Fibroblast of skin of right quadriceps (primary cell): ENCODE data around the gene C16orf89.

Source experiments
- DNase-seq: peaks from one replicate; pipeline ENCODE4 v3.0.0-alpha.2; 2013

The C16orf89 gene

DNA sequence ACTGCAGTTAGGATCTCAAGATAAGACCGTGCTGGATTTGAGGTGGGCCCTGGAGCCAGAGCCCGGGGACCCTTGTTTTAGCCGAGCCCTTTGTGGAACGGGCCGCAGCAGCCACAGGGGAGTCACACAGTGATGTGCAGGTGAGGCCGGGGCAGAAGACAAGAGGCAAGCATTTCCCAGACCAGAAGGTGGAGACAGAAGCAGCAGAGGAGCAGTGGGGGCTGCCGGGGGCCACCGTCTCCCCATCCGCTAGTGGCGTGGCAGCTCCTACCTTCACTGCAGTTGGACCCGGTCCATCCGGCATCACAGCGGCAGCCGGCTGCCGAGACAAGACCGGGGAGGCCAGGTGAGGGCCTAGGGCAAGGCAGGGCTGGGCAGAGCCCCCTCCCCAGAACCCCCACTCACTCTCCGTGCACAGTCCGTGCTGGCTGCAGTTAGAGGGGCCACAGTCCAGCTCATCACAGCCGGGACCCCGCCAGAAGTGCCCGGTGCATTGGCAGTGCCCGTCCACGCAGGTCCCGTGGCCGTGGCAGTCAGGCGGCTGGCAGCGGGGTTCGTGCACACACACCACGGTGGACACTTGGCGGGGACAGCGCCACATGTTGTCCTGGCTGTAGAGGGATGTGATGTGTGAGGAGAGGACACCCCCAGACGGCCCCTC is 38.1 kb downstream of the C16orf89 start:
- DNase-seq: no peak

GRCh38 chr16:5027086-5027485 is 38.7 kb downstream of the C16orf89 start:
- no peak for DNase-seq

- no peak for DNase-seq
Observed at GRCh38 chr16:5026664-5027063, 39.1 kb downstream of the C16orf89 start.

DNA sequence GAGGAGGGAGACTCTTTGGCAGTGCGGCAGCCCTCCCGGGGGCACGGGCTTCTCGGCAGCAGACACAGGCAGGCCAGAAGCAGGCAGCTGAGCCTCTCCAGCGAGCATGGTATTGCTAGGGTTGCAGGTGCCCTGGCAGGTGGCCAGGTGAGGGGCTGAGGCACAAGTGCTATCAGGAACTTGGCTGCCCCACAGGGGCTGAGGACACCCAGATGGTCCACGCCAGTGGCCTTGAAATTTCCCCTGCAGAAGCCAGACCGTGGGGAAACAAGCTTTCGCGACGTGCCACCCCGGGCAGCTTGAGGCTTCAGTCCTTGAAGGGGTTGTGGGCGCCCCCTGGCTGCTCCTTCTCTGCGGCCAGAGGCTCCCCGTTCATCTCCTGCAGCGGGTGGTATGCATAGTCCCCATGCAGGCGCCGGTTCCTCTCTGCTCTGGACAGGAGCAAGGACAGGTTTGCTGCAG is 40.6 kb downstream of the C16orf89 start:
- DNase-seq: no peak

GRCh38 chr16:5024632-5025031 is 41.1 kb downstream of the C16orf89 start:
- DNase-seq: no peak

GRCh38 chr16:5022521-5022920 is 43.2 kb downstream of the C16orf89 start:
- no peak for DNase-seq

GRCh38 chr16:5020551-5020950 is 45.2 kb downstream of the C16orf89 start:
- no peak for DNase-seq

DNA sequence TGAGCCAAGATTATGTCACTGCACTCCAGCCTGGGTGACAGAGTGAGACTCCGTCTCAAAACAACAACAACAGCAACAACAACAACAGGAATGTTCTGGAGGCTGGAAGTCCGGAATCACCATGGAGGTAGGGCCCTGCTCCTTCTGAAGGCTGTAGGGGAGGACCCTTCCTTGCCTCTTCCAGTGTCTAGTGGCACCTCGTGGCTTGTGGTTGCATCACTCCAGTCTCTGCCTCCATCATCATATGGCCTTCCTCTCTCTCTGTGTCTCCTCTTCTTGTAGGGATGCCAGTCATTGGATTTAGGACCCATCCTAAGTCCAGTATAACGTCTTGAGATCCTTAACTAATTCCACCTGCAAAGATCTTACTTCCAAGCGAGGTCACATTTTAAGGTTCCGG is 46.0 kb downstream of the C16orf89 start:
- no peak for DNase-seq

DNA sequence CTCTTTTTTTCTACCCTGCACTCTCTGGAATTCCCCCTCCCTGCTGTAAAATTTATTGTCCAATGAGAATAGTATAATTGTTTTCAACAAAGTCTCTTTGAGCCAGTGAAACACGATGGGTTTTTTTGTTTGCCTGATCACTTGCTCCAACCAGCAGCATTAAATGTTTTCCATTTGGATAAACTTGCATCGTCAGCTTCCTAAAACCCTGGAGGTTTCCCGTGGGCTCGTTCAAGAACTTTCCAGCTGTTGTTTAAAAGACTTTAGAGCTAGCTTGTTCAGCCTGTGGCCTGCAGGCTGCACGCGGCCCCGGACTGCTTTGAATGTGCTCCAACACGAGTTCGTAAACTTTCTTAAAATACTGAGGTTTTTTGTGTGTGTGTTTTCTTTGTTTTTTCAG is 47.0 kb downstream of the C16orf89 start:
- no peak for DNase-seq

GRCh38 chr16:5017678-5017969 is 48.1 kb downstream of the C16orf89 start:
- no peak for DNase-seq

- no peak for DNase-seq
Observed at GRCh38 chr16:5016967-5017677, 48.6 kb downstream of the C16orf89 start.

DNA sequence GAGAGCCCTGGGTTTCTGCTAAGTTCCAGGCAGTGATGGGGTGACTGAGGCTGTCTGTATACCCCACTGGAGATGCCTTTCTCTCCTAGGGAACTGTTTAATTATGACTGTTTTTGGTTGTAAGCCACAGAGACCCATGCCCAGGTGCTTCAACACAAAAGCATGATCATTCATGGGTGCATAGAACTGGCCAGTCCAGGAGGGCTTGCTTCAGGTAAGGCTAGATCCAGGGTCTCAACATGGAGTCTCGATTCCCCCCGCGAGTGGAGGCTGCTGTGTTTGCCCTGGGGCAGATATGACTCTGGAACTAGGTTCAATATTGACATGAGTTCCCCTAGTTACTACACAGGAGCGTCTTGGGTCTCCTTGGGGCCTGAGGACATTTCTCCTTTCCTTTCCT is 49.9 kb downstream of the C16orf89 start:
- no peak for DNase-seq

DNA sequence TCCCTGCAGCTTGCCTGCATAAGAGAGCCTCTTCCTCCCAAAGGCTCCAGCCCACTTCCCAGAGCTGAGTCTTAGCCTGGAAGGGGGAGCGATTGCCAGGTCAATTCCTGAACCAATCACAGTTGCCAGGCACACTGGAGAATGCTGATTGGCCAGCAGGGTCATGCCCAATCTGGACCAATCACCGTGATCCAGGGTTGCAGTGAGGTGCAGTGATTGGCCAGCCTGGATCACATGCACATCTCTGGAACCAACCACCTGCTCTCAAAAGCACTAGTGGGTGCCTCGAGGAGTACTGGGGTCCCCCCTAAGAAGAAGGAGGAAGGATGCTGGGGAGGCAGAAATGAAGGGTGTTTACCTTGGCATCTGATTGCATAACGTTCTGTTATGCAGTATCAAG is 50.4 kb downstream of the C16orf89 start:
- no peak for DNase-seq

DNA sequence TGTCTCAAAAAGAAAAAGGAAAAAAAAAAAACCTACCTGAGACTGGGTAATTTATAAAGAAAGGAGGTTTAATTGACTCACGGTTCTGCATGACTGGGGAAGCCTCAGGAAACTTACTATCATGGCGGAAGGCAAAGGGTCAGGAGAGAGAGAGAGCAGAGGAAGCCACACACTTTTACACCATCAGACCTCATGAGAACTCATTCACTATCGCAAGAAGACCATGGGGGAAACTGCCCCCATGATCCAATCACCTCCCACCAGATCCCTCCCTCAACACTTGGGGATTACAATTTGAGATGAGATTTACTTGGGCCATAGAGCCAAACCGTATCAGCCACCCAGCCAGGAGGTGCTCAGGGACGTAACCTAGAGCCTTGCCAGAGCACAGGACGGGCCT is 52.9 kb downstream of the C16orf89 start:
- DNase-seq: no peak

DNA sequence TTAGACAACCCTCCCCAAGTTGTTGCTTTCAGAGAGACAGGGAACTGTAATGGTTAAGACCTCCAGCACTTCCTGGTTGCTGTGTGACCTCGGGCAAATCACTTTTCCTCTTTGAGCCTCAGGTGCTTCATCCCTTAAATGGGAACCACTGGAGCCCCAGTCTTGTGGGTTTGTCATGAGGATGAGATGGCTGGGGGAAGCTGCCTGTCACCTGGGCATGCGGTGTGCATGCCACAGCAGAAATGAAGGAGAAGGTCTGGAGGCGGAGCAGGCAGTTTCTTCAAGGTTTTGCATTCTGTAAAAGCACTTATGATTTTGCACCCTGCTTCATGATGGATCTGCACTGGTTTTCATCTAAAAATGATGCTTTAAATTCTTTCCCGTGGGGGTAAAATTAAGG is 54.1 kb downstream of the C16orf89 start:
- DNase-seq: no peak

DNA sequence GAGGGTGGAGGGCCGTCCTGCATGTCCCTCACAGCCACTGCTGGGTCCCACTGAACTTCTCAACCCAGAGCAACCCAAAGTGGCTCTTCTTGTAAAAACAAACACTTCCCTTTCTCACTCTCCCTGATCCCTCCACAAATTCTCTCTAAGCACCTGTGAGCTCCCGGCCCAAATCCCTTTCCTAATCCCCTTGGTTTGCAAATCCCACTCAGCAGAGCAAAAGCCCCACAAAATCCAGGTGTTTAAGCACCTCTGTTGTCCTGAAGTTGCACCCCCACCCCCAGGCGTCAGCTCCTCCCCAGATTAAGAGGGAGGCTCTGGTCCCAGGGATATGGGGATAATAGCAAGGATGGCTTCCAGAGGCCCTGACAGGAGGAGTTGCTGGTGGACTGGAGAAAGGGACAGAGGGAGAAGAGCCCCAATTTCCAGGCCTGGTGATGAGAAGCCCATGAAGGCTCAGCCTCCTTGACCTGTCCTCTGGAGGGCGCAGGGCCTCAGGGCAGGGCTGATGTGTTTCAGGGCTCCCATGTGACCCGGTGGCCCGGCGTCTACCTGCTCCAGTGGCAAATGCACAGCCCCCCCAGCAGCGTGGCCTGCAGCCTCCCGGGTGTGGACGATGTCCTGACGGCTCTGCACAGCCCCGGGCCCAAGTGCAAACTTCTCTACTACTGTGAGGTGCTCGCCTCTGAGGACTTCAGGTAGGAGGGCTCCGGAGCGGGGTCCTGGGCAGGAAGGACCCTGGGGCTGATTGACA is 55.0 kb downstream of the C16orf89 start:
- no peak for DNase-seq

DNA sequence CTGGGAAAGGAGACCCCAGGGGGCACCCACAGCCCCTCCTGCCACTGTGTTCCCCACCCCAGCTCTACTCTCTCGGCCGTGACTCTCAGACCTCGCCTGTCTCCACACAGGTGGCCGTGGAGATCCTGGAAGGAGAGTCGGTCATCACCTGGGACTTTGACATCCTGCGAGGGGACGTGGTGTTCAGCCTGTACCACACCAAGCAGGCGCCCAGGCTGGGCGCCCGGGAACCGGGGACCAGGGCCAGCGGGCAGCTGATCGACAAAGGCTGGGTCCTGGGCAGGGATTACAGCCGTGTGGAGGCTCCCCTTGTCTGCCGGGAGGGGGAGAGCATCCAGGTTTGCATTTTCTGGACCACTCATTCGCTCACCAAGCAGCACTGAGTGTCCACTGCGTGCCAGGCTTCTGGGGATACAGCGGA is 57.4 kb downstream of the C16orf89 start:
- DNase-seq: no peak

DNA sequence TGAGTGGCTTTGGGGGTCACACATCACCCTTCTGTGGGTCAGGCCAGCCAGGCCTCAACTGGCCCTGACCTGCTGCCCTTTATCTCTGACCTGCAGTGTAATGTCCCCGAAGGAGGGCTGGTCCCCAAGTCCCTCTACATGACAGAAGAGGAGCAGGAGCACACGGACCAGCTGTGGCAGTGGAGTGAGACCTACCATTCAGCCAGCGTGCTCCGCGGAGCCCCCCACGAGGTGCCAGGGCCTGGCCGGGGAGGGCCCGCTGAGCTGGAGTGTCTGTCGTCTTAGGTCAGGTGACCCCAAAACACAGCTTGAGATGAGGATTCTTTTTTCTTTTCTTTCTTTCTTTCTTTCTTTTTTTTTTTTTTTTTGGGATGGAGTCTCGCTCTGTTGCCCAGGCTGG is 58.5 kb downstream of the C16orf89 start:
- no peak for DNase-seq

GRCh38 chr16:5006348-5007193 is 59.2 kb downstream of the C16orf89 start:
- no peak for DNase-seq

GRCh38 chr16:5005916-5006315 is 59.8 kb downstream of the C16orf89 start:
- no peak for DNase-seq

- DNase-seq: no peak
Observed at GRCh38 chr16:5004311-5004710, 61.4 kb downstream of the C16orf89 start.

DNA sequence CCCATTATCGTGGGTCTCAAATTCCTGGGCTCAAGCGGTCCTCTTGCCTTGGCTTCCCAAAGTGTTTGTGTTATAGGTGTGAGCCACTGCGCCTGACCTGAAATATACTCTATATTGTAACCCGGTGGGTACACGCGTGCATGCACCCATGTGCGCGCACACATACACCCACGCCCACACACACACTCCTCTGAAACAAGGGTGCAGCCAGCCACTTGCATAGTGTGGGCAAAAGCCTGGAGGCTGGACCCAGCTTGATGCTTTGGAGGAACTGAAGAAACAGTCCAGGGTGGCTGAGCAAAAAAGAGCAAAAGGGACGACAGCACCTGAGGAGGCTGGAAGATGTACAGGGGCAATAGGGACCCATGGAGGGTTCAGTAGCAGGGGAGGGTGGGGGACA is 61.9 kb downstream of the C16orf89 start:
- DNase-seq: no peak

GRCh38 chr16:5003211-5003610 is 62.5 kb downstream of the C16orf89 start:
- no peak for DNase-seq
